HEK293T (cell line): ENCODE measurements around the gene PARM1.

Experiments used
- BHLHE40 ChIP-seq: fragments of 450-650 bp; IDR thresholded peaks from 2 replicates; pipeline ENCODE4 v1.6.1; 2016; ENCODE audit warnings: mild to moderate bottlenecking, moderate library complexity, borderline replicate concordance
- CTBP1 ChIP-seq: fragments of 450-650 bp; IDR thresholded peaks from 2 replicates; pipeline ENCODE4 v1.6.1; 2016; ENCODE audit warnings: borderline replicate concordance
- FOXA1 ChIP-seq: fragments of 450-650 bp; IDR thresholded peaks from 2 replicates; pipeline ENCODE4 v1.6.1; 2016; ENCODE audit warnings: mild to moderate bottlenecking
- FOXK2 ChIP-seq: fragments of 450-650 bp; IDR thresholded peaks from 2 replicates; pipeline ENCODE4 v1.6.1; 2016; ENCODE audit warnings: mild to moderate bottlenecking
- L3MBTL2 ChIP-seq: fragments of 450-650 bp; conservative IDR thresholded peaks from 2 replicates; pipeline ENCODE4 v1.6.1; 2016; ENCODE audit warnings: mild to moderate bottlenecking
- SP1 ChIP-seq: fragments of 450-650 bp; IDR thresholded peaks from 2 replicates; pipeline ENCODE4 v1.6.1; 2017
- TARDBP ChIP-seq: fragments of 450-650 bp; IDR thresholded peaks from 2 replicates; pipeline ENCODE4 v1.6.1; 2016
- TF ChIP-seq, protein P1 (sequence below): fragments of 450-650 bp; IDR thresholded peaks from 2 replicates; pipeline ENCODE4 v1.6.1; 2016

DNA sequence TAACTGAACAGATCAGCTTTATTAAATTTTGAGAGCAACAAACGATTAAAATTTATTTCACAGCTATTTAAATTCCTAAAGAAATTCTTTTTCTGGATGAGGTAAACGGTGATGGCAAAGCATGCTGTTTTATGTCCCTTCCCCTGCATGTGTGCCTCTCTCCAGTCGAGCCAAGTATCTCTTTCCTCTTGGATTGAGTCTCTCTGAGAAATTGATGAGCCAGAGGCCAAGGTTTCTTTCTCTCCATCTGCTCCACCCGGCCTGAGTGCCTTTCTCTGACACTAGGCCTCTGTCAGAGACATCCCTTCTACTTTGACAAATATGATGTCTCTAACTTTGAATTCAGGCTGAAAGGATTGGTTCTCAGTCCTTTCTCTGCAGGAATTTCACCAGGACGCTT lies 42.6 kb upstream of the PARM1 start:
- TF ChIP-seq FOXK2 (no peak), CTBP1 (no peak), SP1 (no peak), TARDBP (no peak), L3MBTL2 (no peak), FOXA1 (no peak), BHLHE40 (no peak)
- TF ChIP-seq, protein P1, sequence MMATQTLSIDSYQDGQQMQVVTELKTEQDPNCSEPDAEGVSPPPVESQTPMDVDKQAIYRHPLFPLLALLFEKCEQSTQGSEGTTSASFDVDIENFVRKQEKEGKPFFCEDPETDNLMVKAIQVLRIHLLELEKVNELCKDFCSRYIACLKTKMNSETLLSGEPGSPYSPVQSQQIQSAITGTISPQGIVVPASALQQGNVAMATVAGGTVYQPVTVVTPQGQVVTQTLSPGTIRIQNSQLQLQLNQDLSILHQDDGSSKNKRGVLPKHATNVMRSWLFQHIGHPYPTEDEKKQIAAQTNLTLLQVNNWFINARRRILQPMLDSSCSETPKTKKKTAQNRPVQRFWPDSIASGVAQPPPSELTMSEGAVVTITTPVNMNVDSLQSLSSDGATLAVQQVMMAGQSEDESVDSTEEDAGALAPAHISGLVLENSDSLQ = no peak
